ENCODE data around the gene APBB1IP. TPM values are rescaled to one million over a fixed set of nuclear protein-coding genes. Genes with fewer than 3 reads are reported as not detected.

APBB1IP gene
- total and polyA plus RNA-seq, 4 donors: 5.4 to 33.5 (median 19.1) TPM

DNA sequence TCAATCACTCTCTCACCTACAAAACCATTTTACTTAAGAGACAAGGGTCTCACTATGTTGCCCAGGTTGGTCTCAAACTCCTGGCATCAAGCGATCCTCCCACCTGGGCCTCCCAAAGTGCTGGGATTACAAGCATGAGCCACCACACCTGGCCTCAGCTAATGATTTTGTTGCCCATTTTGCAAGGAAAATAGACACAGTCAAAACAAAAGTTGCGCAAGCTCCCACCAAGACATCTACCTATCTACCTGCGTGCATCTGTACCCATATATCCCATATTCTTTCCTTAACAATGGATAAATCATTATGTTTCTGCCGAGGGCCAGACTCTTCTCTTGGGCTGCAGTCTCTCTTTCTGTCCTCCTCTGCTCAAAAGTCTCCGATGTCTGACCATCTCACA, 67.3 kb downstream of the APBB1IP start:
- ATAC-seq (ENCODE audit: insufficient read depth, low FRiP score): no peak
- 96 to 98% methylated on average over 5 of the region's 5 CpGs for WGBS, 2 donors
- Histone ChIP-seq H3K9ac (ENCODE audit: insufficient read depth in 1 of 2, low read length in 2 of 2) (no peak overlapping the region), H3K9me3 (ENCODE audit: control insufficient read depth in 4 of 4, insufficient read depth in 3 of 4, low read length in 3 of 4) (no peaks in the 10 kb centered on the region), H3K36me3 (ENCODE audit: control insufficient read depth in 4 of 4, insufficient read depth in 4 of 4, low read length in 4 of 4) (peaks cover 0 to 2% (median 0%) of the 10 kb centered on the region in 4 donors), H3K27me3 (ENCODE audit: control insufficient read depth in 3 of 3, insufficient read depth in 3 of 3, low read length in 2 of 3) (no peaks in the 10 kb centered on the region), H3K27ac (ENCODE audit: low read depth in 1 of 2, low read length in 1 of 2) (no peak overlapping the region), H3K4me1 (ENCODE audit: control insufficient read depth in 5 of 5, insufficient read depth in 5 of 5, low read length in 5 of 5) (no peaks in the 10 kb centered on the region), H3K4me3 (no peak overlapping the region)
- TF ChIP-seq, protein P1, sequence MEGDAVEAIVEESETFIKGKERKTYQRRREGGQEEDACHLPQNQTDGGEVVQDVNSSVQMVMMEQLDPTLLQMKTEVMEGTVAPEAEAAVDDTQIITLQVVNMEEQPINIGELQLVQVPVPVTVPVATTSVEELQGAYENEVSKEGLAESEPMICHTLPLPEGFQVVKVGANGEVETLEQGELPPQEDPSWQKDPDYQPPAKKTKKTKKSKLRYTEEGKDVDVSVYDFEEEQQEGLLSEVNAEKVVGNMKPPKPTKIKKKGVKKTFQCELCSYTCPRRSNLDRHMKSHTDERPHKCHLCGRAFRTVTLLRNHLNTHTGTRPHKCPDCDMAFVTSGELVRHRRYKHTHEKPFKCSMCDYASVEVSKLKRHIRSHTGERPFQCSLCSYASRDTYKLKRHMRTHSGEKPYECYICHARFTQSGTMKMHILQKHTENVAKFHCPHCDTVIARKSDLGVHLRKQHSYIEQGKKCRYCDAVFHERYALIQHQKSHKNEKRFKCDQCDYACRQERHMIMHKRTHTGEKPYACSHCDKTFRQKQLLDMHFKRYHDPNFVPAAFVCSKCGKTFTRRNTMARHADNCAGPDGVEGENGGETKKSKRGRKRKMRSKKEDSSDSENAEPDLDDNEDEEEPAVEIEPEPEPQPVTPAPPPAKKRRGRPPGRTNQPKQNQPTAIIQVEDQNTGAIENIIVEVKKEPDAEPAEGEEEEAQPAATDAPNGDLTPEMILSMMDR (IDR thresholded peaks at IDR 0.05; ENCODE audit: control extremely low read depth, extremely low read depth): no peak
- no peak for DNase-seq

DNA sequence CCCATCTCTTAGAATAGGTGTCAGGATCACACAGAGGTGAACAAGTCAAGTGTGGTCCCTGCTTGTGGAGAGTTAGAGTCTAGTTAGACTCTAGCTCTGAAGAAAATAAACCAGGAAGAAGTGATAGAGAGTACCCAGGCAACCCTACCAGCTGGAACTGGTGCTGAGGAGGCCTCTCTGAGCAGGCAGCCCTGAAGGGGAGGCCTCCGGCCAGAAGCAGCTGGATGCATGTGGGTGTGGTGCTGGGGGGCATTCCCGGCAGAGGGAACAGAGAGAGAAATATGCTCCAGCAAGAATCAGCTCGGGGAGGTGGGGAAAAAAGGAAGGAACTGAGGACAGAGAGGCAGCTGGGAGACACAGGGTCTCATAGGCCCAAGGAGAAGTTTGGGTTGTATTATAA, 68.6 kb downstream of the APBB1IP start:
- Histone ChIP-seq H3K9ac (ENCODE audit: insufficient read depth in 1 of 2, low read length in 2 of 2) (no peak overlapping the region), H3K27ac (ENCODE audit: low read depth in 1 of 2, low read length in 1 of 2) (no peak overlapping the region), H3K36me3 (ENCODE audit: control insufficient read depth in 4 of 4, insufficient read depth in 4 of 4, low read length in 4 of 4) (peaks cover 0 to 2% (median 0%) of the 10 kb centered on the region in 4 donors), H3K9me3 (ENCODE audit: control insufficient read depth in 4 of 4, insufficient read depth in 3 of 4, low read length in 3 of 4) (no peaks in the 10 kb centered on the region), H3K4me1 (ENCODE audit: control insufficient read depth in 5 of 5, insufficient read depth in 5 of 5, low read length in 5 of 5) (no peaks in the 10 kb centered on the region), H3K27me3 (ENCODE audit: control insufficient read depth in 3 of 3, insufficient read depth in 3 of 3, low read length in 2 of 3) (no peaks in the 10 kb centered on the region), H3K4me3 (no peak overlapping the region)
- WGBS, 2 donors: 70 to 72% methylated on average over 3 of the region's 3 CpGs
- no peak for DNase-seq
- ATAC-seq (ENCODE audit: insufficient read depth, low FRiP score): no peak
- TF ChIP-seq, protein P1 (IDR thresholded peaks at IDR 0.05; ENCODE audit: control extremely low read depth, extremely low read depth): no peak

DNA sequence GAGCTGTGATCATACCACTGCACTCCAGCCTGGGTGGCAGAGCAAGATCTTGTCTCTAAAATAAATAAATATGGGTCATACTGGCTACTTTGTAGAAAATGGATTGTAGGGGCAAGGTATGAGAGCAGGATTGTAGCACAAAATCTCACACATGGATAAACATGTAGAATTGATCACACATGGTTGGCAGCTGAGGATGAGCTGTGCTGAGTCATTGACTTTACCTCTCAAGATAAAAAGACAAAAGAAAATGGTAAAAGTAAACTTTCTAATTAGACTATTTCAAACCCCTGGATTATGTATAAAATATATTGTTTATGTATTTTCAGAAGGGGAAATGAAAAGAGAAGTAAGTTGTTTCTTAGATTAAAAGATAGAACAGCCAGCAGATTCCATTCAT, 69.3 kb downstream of the APBB1IP start:
- H3K4me3 ChIP-seq: no peak overlapping the region
- no peaks in the 10 kb centered on the region for H3K4me1 ChIP-seq (ENCODE audit: control insufficient read depth in 5 of 5, insufficient read depth in 5 of 5, low read length in 5 of 5)
- TF ChIP-seq, protein P1 (IDR thresholded peaks at IDR 0.05; ENCODE audit: control extremely low read depth, extremely low read depth): no peak
- no peak overlapping the region for H3K9ac ChIP-seq (ENCODE audit: insufficient read depth in 1 of 2, low read length in 2 of 2)
- no peak overlapping the region for H3K27ac ChIP-seq (ENCODE audit: low read depth in 1 of 2, low read length in 1 of 2)
- ATAC-seq (ENCODE audit: insufficient read depth, low FRiP score) (no peak), DNase-seq (no peak)
- H3K36me3 ChIP-seq (ENCODE audit: control insufficient read depth in 4 of 4, insufficient read depth in 4 of 4, low read length in 4 of 4): peaks cover 0 to 2% (median 0%) of the 10 kb centered on the region in 4 donors
- H3K27me3 ChIP-seq (ENCODE audit: control insufficient read depth in 3 of 3, insufficient read depth in 3 of 3, low read length in 2 of 3): no peaks in the 10 kb centered on the region
- H3K9me3 ChIP-seq (ENCODE audit: control insufficient read depth in 4 of 4, insufficient read depth in 3 of 4, low read length in 3 of 4): peaks cover 0 to under 1% (median 0%) of the 10 kb centered on the region in 4 donors

DNA sequence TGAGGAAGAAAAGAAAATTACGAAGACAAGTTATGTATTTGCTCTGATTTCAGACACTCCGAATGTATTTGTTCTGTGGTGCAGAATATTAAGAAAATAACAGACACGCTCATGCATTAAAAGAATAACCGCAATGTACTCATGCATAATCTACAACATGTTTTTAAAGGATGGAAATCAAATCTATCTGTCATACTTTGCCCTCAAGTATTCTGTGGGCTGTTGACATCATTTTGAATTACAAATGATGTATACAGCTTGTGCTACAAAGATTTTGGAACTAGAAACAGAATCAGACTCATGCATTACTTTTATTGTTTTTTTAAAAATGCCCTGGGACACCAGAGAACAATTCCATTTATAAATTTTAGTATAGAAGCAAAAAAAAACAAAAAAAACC, 69.9 kb downstream of the APBB1IP start:
- no peak overlapping the region for H3K4me3 ChIP-seq
- H3K9ac ChIP-seq (ENCODE audit: insufficient read depth in 1 of 2, low read length in 2 of 2): no peak overlapping the region
- no peaks in the 10 kb centered on the region for H3K27me3 ChIP-seq (ENCODE audit: control insufficient read depth in 3 of 3, insufficient read depth in 3 of 3, low read length in 2 of 3)
- WGBS, 2 donors: 96 to 98% methylated on average over 4 of the region's 4 CpGs
- DNase-seq: no peak
- ATAC-seq (ENCODE audit: insufficient read depth, low FRiP score): no peak
- H3K9me3 ChIP-seq (ENCODE audit: control insufficient read depth in 4 of 4, insufficient read depth in 3 of 4, low read length in 3 of 4): peaks cover 0 to 3% (median 1%) of the 10 kb centered on the region in 4 donors
- TF ChIP-seq, protein P1 (IDR thresholded peaks at IDR 0.05; ENCODE audit: control extremely low read depth, extremely low read depth): no peak
- peaks cover 0 to 3% (median 0%) of the 10 kb centered on the region in 4 donors for H3K36me3 ChIP-seq (ENCODE audit: control insufficient read depth in 4 of 4, insufficient read depth in 4 of 4, low read length in 4 of 4)
- H3K4me1 ChIP-seq (ENCODE audit: control insufficient read depth in 5 of 5, insufficient read depth in 5 of 5, low read length in 5 of 5): no peaks in the 10 kb centered on the region
- no peak overlapping the region for H3K27ac ChIP-seq (ENCODE audit: low read depth in 1 of 2, low read length in 1 of 2)
